Stimulated activated CD8-positive, alpha-beta memory T cell treated with anti-CD3 and anti-CD28 coated beads, Interleukin-7, amount 100 ng/mL, for 24 hours (primary cell): ENCODE measurements around the gene NLRX1.
"Not testable (repeated sequence)": the region's sequence is repeated elsewhere in the genome, so short reads cannot be mapped to it uniquely, and the experiment has no call there.

Experiments used
- DNase-seq: peaks from one replicate; pipeline ENCODE4 v3.0.0-alpha.2; 2020; ENCODE audit warnings: low read depth

The NLRX1 gene

GRCh38 chr11:119155733-119156492 lies 12.6 kb upstream of the NLRX1 start:
- DNase-seq, result no peak

DNA sequence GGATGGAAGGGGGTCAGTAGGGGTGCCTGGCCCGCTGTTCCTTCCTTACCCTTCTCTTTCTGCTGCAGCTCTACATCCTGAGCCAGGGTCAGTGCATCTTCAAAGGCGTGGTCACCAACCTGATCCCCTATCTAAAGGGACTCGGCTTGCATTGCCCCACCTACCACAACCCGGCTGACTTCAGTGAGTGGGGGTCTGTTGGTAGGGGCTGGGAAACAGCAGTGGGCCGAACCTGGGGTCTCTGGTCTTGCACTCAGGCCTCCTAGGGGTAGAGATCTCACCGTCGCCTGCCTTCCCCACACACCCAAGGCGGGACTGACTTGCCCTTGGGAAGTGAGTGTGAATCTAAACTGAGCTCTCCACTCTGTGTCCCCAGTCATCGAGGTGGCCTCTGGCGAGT lies 12.0 kb upstream of the NLRX1 start:
- no peak for DNase-seq

GRCh38 chr11:119157063-119157462 lies 11.5 kb upstream of the NLRX1 start:
- DNase-seq, result no peak

DNA sequence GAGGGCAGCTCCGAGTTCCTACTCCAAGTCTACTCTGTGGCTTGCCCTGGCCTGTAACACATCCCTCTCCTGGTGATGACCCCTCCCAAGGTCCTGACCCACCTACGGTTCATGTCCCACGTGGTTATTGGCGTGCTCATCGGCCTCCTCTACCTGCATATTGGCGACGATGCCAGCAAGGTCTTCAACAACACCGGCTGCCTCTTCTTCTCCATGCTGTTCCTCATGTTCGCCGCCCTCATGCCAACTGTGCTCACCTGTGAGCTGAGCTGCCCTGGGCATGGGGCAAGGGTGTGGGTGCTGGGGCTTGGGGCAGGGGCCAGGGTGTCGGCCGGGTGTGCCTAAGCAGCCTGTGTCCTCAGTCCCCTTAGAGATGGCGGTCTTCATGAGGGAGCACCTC lies 10.1 kb upstream of the NLRX1 start:
- DNase-seq, result no peak

DNA sequence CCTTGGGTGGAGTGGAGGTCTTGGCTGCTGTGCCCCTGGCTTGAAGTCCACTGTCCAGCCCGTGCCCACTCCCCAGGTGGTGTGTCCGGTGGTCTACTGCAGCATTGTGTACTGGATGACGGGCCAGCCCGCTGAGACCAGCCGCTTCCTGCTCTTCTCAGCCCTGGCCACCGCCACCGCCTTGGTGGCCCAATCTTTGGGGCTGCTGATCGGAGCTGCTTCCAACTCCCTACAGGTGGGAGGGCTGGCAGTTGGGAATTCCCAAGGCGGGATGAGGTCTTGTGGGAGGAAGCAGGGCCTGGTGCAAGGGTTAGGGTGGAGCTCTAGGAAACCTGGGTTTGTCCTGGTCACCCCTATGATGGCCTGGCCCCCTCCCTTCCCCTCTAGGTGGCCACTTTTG lies 8.4 kb upstream of the NLRX1 start:
- DNase-seq, result no peak

DNA sequence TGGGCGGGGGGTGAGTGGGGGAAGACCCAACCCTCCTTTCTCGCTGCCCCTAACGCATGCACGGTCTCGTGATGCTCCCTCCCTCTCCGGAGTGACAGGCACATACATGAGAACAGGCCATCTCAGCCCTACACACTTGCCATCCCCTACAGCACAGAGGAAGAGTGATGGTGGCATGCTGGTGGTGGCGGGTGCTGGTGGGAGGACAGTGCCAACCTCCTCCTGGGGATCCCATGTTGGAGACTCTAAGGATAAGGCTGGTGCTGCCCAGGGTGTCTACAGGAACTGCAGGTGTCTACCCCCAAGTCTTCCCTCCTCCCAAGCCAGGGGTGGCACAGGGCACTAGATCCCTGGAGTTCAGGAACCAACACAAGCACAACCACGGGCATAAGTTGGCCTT lies 6.7 kb upstream of the NLRX1 start:
- no peak for DNase-seq

GRCh38 chr11:119166368-119167076 lies 2.0 kb upstream of the NLRX1 start:
- DNase-seq, result no peak

- not testable (repeated sequence) for DNase-seq
These were observed 1.5 kb upstream of the NLRX1 start for GRCh38 chr11:119167077-119167458.

DNA sequence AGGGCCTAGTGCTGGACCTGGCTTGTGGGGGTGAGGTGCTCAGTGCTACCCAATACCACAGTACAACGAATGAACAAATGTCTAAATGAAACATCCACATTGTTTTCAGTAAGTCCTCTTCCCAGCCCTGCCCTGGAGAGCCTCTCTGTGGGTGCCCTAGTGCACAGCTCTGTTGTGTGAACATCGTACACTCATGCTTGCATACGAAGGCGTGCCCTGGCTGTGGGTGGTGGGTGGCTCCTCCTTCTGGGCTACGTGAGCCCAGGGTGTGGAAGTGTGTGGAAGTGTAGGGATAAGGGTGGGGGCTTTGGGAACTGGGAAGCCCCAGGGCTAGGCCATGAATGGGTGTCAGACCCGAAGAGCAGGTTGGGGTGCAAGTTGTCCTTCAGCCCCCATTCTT lies 592 bp upstream of the NLRX1 start:
- DNase-seq, result no peak

GRCh38 chr11:119169282-119169719 lies 776 bp downstream of the NLRX1 start:
- no peak for DNase-seq

DNA sequence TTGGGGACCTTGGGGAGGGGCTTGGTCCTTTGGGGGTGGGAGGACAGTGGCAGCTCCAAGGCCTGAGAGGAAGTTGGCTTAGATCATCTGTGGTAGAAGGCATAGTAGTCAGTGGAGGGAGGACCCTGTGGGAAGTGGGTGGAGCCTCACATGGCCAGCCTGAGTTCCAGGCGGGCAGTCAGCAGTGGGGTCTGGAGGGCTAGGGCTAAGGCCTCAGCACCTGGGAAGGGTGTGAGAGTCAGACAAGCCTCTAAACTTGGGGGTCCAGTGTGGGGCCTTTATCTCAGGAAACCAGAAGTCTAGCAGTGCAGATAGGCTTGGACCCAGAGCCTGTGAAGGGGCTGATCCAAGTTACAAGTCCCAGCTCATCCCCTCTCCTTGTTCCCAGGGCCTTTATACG lies 4.0 kb downstream of the NLRX1 start:
- no peak for DNase-seq

DNA sequence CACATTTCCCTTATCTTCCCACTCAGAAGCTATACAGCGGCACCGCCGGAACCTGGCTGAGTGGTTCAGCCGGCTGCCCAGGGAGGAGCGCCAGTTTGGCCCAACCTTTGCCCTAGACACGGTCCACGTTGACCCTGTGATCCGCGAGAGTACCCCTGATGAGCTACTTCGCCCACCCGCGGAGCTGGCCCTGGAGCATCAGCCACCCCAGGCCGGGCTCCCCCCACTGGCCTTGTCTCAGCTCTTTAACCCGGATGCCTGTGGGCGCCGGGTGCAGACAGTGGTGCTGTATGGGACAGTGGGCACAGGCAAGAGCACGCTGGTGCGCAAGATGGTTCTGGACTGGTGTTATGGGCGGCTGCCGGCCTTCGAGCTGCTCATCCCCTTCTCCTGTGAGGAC lies 4.9 kb downstream of the NLRX1 start:
- DNase-seq, result no peak

DNA sequence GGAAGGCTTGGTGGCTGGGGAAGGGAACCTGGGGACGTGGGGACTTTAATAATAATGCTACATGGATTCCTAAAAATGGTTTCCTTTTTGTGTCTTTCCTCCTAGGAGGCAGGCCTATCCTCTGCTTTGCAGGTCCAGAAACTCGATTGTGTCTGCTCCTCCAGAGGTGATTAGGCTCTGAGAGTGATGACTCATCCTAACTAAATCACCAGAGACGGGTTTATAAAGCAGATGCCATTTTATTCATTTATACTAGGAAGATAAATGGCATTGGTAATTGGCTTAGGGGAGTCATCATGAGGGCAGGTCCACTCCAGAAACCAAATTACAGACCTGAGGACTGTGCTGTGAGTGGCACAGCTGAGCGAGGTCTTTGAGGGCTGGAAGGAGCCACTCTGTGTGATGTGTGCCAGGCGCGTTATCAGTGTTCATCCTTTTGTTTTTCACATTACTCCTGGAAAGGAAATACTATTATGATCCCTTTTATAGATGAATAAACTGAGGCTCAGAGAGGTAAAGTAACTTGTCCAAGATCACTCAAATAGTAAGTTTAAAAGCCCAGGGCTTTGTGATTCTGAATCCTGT lies 7.1 kb downstream of the NLRX1 start:
- no peak for DNase-seq

DNA sequence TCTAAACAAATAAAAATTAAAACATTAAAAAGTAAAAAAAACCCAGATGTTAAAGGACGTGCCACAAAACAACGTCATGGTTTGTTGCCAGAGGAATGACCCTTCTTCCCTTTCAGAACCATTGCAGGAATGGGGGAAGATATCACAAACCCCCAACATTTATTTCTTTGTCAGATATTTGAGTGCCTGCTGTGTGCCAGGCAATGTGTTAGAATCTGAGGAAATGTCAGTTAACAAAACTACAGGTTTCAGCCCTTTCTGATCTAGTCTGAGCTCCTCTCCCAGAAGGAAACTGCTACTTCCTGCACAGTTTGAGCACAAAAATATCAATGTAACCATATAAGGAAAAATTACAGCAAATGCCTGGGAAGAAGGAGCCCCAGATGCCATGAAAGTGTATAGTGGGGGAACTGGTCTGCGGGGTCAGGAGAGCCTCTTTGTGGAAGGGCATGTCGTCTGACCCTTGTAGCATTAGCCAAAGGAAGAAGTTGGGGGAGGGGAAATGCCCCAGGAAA lies 9.7 kb downstream of the NLRX1 start:
- no peak for DNase-seq

DNA sequence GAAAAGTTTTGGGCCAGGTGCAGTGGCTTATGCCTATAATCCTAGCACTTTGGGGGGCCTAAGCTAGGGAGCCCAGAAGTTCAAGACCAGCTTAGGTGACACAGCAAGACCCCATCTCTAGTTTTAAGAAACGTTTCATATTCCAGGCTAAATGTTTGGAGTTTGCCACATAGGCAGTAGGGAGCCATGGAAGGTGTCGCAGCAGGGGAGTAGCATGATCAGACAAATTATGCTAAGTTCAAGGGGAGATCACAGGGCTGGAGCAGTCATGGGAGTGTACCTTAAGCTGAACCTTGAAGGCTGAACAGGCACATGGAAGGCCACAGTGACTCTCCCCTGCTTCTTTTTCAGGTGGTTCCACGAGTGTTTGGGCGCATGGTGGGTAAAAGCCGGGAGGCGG lies 10.8 kb downstream of the NLRX1 start:
- DNase-seq, result no peak

GRCh38 chr11:119179983-119180382 lies 11.5 kb downstream of the NLRX1 start:
- no peak for DNase-seq

DNA sequence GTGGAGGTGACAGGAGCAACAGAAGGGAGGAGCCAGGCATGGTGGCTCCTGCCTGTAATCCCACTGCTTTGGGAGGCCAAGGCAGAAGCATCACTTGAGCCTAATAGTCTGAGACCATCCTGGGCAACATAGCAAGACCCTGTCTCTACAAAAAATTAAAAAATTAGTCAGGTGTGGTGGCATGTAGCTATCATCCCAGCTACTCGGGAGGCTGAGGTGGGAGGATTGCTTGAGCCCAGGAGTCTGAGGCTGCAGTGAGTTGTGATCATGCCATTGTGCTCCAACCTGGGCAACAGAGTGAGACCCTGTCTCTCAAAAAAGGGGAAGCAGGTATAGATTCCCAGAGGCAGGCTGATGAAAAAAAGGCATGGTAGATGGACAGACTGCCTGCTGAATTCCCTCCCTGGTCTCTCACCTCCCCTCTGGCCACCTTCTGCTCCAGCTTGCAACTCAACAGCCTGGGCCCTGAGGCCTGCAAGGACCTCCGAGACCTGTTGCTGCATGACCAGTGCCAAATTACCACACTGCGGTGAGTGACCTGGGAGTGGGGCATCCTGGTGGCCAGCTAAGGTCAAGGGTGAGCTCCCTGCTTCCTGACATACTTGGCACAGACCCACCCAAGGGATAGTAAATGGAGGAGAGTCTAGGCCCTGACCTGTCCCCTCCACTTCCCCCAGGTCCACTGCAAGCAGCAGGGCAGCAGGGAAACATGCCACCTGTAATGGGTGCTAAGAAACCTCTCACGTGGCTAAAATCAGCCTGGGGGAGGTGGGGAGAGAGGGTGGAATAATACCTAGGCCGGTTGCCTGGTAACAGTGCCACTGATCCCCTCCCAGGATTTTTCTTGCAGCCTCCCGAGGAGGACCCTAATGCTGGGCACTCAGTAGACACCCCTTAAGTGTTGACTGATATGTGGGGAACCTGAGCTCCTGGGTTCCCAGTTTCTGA lies 12.5 kb downstream of the NLRX1 start:
- DNase-seq, result no peak

DNA sequence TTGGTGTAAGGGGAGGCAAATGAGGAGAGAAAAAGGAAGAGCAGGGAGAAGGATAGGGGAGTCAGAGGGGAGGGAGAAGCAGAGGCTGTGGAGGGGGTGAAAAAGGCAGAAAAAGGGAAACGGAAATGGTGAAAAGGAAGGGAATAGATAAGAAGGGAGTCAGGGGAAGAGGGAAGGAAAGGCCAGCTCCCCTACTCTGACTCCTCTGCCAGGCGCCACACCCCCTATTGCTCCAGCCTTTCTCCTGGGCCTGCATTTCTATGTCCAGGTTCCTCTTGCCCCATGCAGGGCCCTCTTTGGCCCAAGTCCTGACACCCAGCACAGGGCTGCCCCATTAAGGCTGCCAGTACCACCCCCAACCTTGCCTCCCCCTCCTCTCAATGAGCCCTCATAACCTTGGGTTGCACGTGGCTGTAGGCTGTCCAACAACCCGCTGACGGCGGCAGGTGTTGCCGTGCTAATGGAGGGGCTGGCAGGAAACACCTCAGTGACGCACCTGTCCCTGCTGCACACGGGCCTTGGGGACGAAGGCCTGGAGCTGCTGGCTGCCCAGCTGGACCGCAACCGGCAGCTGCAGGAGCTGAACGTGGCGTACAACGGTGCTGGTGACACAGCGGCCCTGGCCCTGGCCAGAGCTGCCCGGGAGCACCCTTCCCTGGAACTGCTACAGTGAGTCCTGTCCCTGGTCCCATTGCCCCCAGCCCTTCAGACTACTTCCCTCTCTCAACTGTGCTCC lies 13.3 kb downstream of the NLRX1 start:
- DNase-seq, result no peak

GRCh38 chr11:119184399-119184798 lies 15.9 kb downstream of the NLRX1 start:
- not testable (repeated sequence) for DNase-seq

- DNase-seq, result no peak
These were observed 17.6 kb downstream of the NLRX1 start for GRCh38 chr11:119185981-119186634.
